Astrocyte (in vitro differentiated cells and primary cell): Measurements from ENCODE around the gene KRTAP29-1. TPM values are rescaled to one million over a fixed set of nuclear protein-coding genes. Genes with fewer than 3 reads are reported as not detected.
"Not testable (repeated sequence)": the region's sequence is repeated elsewhere in the genome, so short reads cannot be mapped to it uniquely, and the experiment has no call there.

ENCODE experiments used
- DNase-seq: peaks from one replicate; pipeline ENCODE4 v3.0.0-alpha.2; 2010; ENCODE audit warnings: low read depth
- FAIRE-seq: peaks from 2 replicates; lab custom pipeline; 2011; peaks lifted over from hg19 to GRCh38; lab: Jason Lieb, UNC
- H2AFZ ChIP-seq: 2 replicates; pipeline ENCODE4 v1.6.0; 2012; ENCODE audit warnings: low read depth, low read length, inconsistent platforms
- H3K27ac ChIP-seq: 2 replicates; pipeline ENCODE4 v1.5.1; 2011; ENCODE audit warnings: low read depth, low read length, inconsistent platforms
- H3K27me3 ChIP-seq: 2 replicates; pipeline ENCODE4 v1.6.0; 2011; ENCODE audit warnings: low read length, inconsistent platforms; ENCODE audit not compliant: insufficient read depth
- H3K36me3 ChIP-seq: 2 replicates; pipeline ENCODE4 v1.5.1; 2011; ENCODE audit warnings: low read length, inconsistent platforms; ENCODE audit not compliant: insufficient read depth
- H3K4me1 ChIP-seq: 2 replicates; pipeline ENCODE4 v1.5.1; 2011; ENCODE audit warnings: low read length, inconsistent platforms; ENCODE audit not compliant: insufficient read depth
- H3K4me2 ChIP-seq: 2 replicates; pipeline ENCODE4 v1.6.0; 2012; ENCODE audit warnings: low read length, inconsistent platforms
- H3K4me3 ChIP-seq: 2 replicates; pipeline ENCODE4 v1.5.1; 2011; ENCODE audit warnings: low read depth, mild to moderate bottlenecking, low read length, inconsistent platforms; ENCODE audit not compliant: insufficient read depth
- H3K79me2 ChIP-seq: 2 replicates; pipeline ENCODE4 v1.6.0; 2012; ENCODE audit warnings: mild to moderate bottlenecking, low read length, inconsistent platforms; ENCODE audit not compliant: insufficient read depth
- H3K9ac ChIP-seq: 2 replicates; pipeline ENCODE4 v1.6.0; 2012; ENCODE audit warnings: mild to moderate bottlenecking, low read length, inconsistent platforms
- H3K9me3 ChIP-seq: 2 replicates; pipeline ENCODE4 v1.5.1; 2012; ENCODE audit warnings: low read depth, mild to moderate bottlenecking, low read length, inconsistent platforms; ENCODE audit not compliant: insufficient read depth
- H4K20me1 ChIP-seq: 2 replicates; pipeline ENCODE4 v1.6.0; 2012; ENCODE audit warnings: low read length, inconsistent platforms; ENCODE audit not compliant: insufficient read depth
- H3K27ac Mint-ChIP-seq: one replicate; pipeline ENCODE4 v1.8.0; 2021; ENCODE audit warnings: mild to moderate bottlenecking, mixed read lengths; ENCODE audit not compliant: unreplicated experiment
- H3K27me3 Mint-ChIP-seq: one replicate; pipeline ENCODE4 v1.8.0; 2021; ENCODE audit warnings: low read depth, mixed read lengths; ENCODE audit not compliant: unreplicated experiment
- H3K36me3 Mint-ChIP-seq: one replicate; pipeline ENCODE4 v1.8.0; 2021; ENCODE audit warnings: low read depth, mixed read lengths; ENCODE audit not compliant: unreplicated experiment
- H3K4me1 Mint-ChIP-seq: one replicate; pipeline ENCODE4 v1.8.0; 2021; ENCODE audit warnings: low read depth, mixed read lengths; ENCODE audit not compliant: unreplicated experiment
- H3K4me3 Mint-ChIP-seq: one replicate; pipeline ENCODE4 v1.8.0; 2021; ENCODE audit warnings: mild to moderate bottlenecking, moderate library complexity, mixed read lengths; ENCODE audit not compliant: unreplicated experiment
- H3K9me3 Mint-ChIP-seq: one replicate; pipeline ENCODE4 v1.8.0; 2021; ENCODE audit warnings: mild to moderate bottlenecking, mixed read lengths; ENCODE audit not compliant: unreplicated experiment
- EZH2 ChIP-seq: IDR thresholded peaks from 2 replicates; pipeline ENCODE4 v1.6.1; 2012; ENCODE audit warnings: mild to moderate bottlenecking, low read length, inconsistent platforms; ENCODE audit not compliant: insufficient read depth
- total RNA-seq: library from RNA; stranded (reverse); gene quantifications from 2 replicates; pipeline ENCODE4 v1.2.1, GENCODE V29; 2021
- TF ChIP-seq, protein P1 (sequence below): IDR thresholded peaks from 2 replicates; pipeline ENCODE4 v1.5.1; 2011; ENCODE audit warnings: low read depth, mild to moderate bottlenecking, inconsistent platforms, low read length, moderate library complexity; ENCODE audit not compliant: insufficient read depth

Gene KRTAP29-1
- total RNA-seq, 1 donor from 2014 or later: not detected

DNA sequence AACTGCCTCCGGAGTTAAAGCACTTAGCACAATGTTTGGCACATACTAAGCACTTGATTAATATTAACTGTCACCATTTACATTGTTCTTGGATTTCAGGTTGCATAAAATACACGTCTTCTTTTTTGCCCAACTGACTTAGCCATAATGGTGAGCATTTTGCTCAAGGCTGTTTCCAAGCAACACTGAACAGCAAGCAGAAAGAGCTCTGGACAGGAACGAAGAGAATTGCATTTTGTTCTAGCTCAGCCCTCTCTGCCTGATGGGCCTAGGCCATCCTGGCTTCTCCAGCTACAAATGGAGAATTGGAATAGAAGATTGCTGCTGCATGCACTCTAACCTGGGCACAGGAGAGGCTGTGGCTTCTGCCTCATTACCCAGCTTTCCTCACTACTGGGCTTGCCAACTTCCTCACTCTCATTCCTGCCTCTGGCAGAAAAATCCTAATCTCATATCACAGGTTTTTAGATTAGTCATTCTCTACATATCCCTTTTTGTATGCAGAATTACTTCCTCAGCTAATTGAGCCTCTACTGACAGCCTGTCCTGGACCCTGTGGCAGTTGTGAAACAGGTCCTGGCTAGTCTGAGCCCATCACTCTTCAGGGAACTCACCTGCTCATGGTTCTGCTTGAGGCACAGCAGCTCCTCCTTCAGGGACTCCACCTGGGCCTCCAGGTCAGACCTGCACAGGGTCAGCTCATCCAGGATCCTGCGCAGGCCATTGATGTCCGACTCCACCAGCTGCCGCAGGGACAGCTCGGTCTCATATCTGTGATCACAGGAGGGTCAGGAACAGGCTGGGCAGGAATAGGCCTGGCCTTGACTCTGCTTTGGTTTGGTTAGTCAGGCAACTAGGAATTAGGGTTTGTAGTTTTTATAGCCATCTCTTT is 45.5 kb upstream of the KRTAP29-1 start:
- no peaks in the 10 kb centered on the region for H4K20me1 ChIP-seq
- FAIRE-seq: peak; percentile 26
- no peaks in the 10 kb centered on the region for H3K9me3 ChIP-seq
- no peak for DNase-seq
- H3K79me2 ChIP-seq: no peaks in the 10 kb centered on the region
- H2AFZ ChIP-seq: no peak overlapping the region
- Mint-ChIP-seq H3K4me1 (no peaks in the 10 kb centered on the region), H3K9me3 (peaks cover 10% of the 10 kb centered on the region), H3K36me3 (no peaks in the 10 kb centered on the region), H3K4me3 (no peak overlapping the region), H3K27ac (no peak overlapping the region), H3K27me3 (peaks cover 22% of the 10 kb centered on the region)
- no peak overlapping the region for H3K4me3 ChIP-seq
- no peaks in the 10 kb centered on the region for H3K36me3 ChIP-seq
- H3K27me3 ChIP-seq: peaks cover 4% of the 10 kb centered on the region
- no peak overlapping the region for H3K9ac ChIP-seq
- no peak for TF ChIP-seq EZH2
- TF ChIP-seq, protein P1, sequence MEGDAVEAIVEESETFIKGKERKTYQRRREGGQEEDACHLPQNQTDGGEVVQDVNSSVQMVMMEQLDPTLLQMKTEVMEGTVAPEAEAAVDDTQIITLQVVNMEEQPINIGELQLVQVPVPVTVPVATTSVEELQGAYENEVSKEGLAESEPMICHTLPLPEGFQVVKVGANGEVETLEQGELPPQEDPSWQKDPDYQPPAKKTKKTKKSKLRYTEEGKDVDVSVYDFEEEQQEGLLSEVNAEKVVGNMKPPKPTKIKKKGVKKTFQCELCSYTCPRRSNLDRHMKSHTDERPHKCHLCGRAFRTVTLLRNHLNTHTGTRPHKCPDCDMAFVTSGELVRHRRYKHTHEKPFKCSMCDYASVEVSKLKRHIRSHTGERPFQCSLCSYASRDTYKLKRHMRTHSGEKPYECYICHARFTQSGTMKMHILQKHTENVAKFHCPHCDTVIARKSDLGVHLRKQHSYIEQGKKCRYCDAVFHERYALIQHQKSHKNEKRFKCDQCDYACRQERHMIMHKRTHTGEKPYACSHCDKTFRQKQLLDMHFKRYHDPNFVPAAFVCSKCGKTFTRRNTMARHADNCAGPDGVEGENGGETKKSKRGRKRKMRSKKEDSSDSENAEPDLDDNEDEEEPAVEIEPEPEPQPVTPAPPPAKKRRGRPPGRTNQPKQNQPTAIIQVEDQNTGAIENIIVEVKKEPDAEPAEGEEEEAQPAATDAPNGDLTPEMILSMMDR: no peak
- no peaks in the 10 kb centered on the region for H3K4me1 ChIP-seq
- H3K27ac ChIP-seq: no peak overlapping the region
- H3K4me2 ChIP-seq: no peak overlapping the region

DNA sequence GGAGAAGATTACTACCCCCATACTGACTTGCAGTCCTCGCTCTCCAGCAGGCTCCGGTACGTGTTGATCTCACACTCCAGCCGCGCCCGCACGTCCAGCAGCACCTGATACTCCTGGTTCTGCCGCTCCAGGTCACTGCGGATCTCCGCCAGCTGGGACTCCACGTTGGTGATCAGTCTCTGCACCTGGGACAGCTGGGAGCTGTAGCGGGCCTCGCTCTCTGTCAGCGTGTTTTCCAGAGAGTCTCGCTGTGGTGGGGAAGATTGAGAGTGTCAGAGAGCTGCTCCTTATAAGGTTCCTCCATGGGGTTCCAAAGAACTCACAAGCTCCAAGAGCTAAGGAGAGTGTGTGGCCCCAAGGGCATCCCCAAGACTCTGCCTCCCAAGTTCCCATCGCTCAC is 43.8 kb upstream of the KRTAP29-1 start:
- H3K27ac Mint-ChIP-seq, FAIRE-seq, H3K27ac ChIP-seq, H3K4me2 ChIP-seq, H4K20me1 ChIP-seq, H3K9me3 ChIP-seq, H3K36me3 Mint-ChIP-seq, H3K27me3 ChIP-seq, DNase-seq, H3K4me1 Mint-ChIP-seq, H3K79me2 ChIP-seq, H3K36me3 ChIP-seq, H3K4me3 ChIP-seq, H3K4me1 ChIP-seq, H3K4me3 Mint-ChIP-seq, H2AFZ ChIP-seq, H3K9ac ChIP-seq: not testable (repeated sequence)
- H3K9me3 Mint-ChIP-seq: peaks cover 14% of the 10 kb centered on the region
- peaks cover 13% of the 10 kb centered on the region for H3K27me3 Mint-ChIP-seq

DNA sequence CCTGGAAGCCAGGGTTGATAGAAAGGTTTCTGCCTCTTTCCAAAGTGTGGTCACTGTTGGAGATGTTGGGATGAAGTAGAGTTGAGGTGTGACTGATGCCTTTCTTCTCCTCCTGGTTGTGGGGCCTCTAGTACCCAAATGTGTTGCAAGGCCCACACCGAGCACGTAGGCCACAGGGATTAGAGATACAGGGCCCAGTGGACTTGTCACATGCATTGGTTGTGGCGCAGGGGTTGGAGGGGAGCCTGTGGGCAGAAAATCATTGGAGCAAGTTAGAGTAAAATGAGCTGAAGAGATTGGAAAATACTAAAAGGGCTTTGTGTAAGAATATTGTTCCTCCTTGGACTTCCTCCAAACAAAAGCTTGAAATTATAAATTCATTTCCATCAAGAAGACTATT is 43.3 kb upstream of the KRTAP29-1 start:
- H3K9ac ChIP-seq: no peak overlapping the region
- H3K4me2 ChIP-seq: no peak overlapping the region
- FAIRE-seq (no peak), DNase-seq (no peak)
- H3K27ac ChIP-seq: no peak overlapping the region
- H3K27me3 ChIP-seq: no peaks in the 10 kb centered on the region
- no peak overlapping the region for H3K4me3 ChIP-seq
- Mint-ChIP-seq H3K4me1 (no peaks in the 10 kb centered on the region), H3K9me3 (peaks cover 14% of the 10 kb centered on the region), H3K4me3 (no peak overlapping the region), H3K27me3 (peaks cover 13% of the 10 kb centered on the region), H3K27ac (no peak overlapping the region), H3K36me3 (no peaks in the 10 kb centered on the region)
- no peaks in the 10 kb centered on the region for H3K79me2 ChIP-seq
- H3K9me3 ChIP-seq: peaks cover 2% of the 10 kb centered on the region
- H4K20me1 ChIP-seq: no peaks in the 10 kb centered on the region
- no peaks in the 10 kb centered on the region for H3K36me3 ChIP-seq
- no peaks in the 10 kb centered on the region for H3K4me1 ChIP-seq
- H2AFZ ChIP-seq: no peak overlapping the region
- no peak for TF ChIP-seq EZH2
- TF ChIP-seq, protein P1: no peak
